MM.1S (cell line): ENCODE measurements around the gene SPCS3.
"Not testable (repeated sequence)": the region's sequence is repeated elsewhere in the genome, so short reads cannot be mapped to it uniquely, and the experiment has no call there.

Experiments
- DNase-seq: peaks from one replicate; pipeline ENCODE4 v3.0.0-alpha.2; 2015
- H2AFZ ChIP-seq: fragments of 300-600 bp; sonication (generic); 2 replicates; pipeline ENCODE4 v1.6.0; 2016; ENCODE audit warnings: antibody characterized with exemption, low read length
- H3F3A ChIP-seq: fragments of 300-600 bp; sonication (generic); 2 replicates; pipeline ENCODE4 v1.6.1; 2016; ENCODE audit warnings: mild to moderate bottlenecking, antibody characterized with exemption, low read length, moderate library complexity, mixed read lengths; ENCODE audit not compliant: insufficient read depth
- H3K27ac ChIP-seq: fragments of 300-600 bp; sonication (generic); 2 replicates; pipeline ENCODE4 v1.5.1; 2016; ENCODE audit warnings: mild to moderate bottlenecking, low read length
- H3K27me3 ChIP-seq: fragments of 300-600 bp; sonication (generic); replicated peaks from 2 replicates; pipeline ENCODE4 v1.6.0; 2016; ENCODE audit warnings: low read length; ENCODE audit not compliant: insufficient read depth
- H3K36me3 ChIP-seq: fragments of 300-600 bp; sonication (generic); replicated peaks from 2 replicates; pipeline ENCODE4 v1.6.1; 2016; ENCODE audit warnings: mild to moderate bottlenecking, low read length, mixed read lengths; ENCODE audit not compliant: insufficient read depth
- H3K4me1 ChIP-seq: fragments of 300-600 bp; sonication (generic); 2 replicates; pipeline ENCODE4 v1.6.1; 2016; ENCODE audit warnings: low read length, mixed read lengths
- H3K4me2 ChIP-seq: fragments of 300-600 bp; sonication (generic); 2 replicates; pipeline ENCODE4 v1.6.0; 2016; ENCODE audit warnings: low read depth, low read length
- H3K4me3 ChIP-seq: fragments of 300-600 bp; sonication (generic); 2 replicates; pipeline ENCODE4 v1.5.1; 2016; ENCODE audit warnings: low read length, mixed read lengths
- H3K79me2 ChIP-seq: fragments of 300-600 bp; sonication (generic); 2 replicates; pipeline ENCODE4 v1.6.1; 2016; ENCODE audit warnings: mixed run types, low read length, mixed read lengths
- H3K9ac ChIP-seq: fragments of 300-600 bp; sonication (generic); 2 replicates; pipeline ENCODE4 v1.6.1; 2016; ENCODE audit warnings: low read length, mixed read lengths
- H3K9me2 ChIP-seq: fragments of 300-600 bp; sonication (generic); replicated peaks from 2 replicates; pipeline ENCODE4 v1.6.1; 2016; ENCODE audit warnings: mild to moderate bottlenecking, low read length, mixed read lengths; ENCODE audit not compliant: insufficient read depth
- H3K9me3 ChIP-seq: fragments of 300-600 bp; sonication (generic); replicated peaks from 2 replicates; pipeline ENCODE4 v1.6.1; 2016; ENCODE audit warnings: mild to moderate bottlenecking, low read length, mixed read lengths; ENCODE audit not compliant: insufficient read depth
- H4K20me1 ChIP-seq: fragments of 300-600 bp; sonication (generic); 2 replicates; pipeline ENCODE4 v1.6.1; 2016; ENCODE audit warnings: mild to moderate bottlenecking, low read length, moderate library complexity, mixed read lengths; ENCODE audit not compliant: insufficient read depth
- EZH2 ChIP-seq: fragments of 300-600 bp; sonication (generic); optimal IDR thresholded peaks from 2 replicates; pipeline ENCODE3; 2017; ENCODE audit warnings: low read depth, mild to moderate bottlenecking, antibody characterized with exemption, low read length, mixed read lengths
- EZH2phosphoT487 ChIP-seq: fragments of 300-600 bp; sonication (generic); IDR thresholded peaks from 2 replicates; pipeline ENCODE4 v1.6.1; 2018; ENCODE audit warnings: antibody characterized with exemption, low read length
- TF ChIP-seq, protein P1 (sequence below): fragments of 300-600 bp; sonication (generic); IDR thresholded peaks from 2 replicates; pipeline ENCODE4 v1.5.1; 2016; ENCODE audit warnings: antibody characterized with exemption, low read length, mixed read lengths

Gene SPCS3

DNA sequence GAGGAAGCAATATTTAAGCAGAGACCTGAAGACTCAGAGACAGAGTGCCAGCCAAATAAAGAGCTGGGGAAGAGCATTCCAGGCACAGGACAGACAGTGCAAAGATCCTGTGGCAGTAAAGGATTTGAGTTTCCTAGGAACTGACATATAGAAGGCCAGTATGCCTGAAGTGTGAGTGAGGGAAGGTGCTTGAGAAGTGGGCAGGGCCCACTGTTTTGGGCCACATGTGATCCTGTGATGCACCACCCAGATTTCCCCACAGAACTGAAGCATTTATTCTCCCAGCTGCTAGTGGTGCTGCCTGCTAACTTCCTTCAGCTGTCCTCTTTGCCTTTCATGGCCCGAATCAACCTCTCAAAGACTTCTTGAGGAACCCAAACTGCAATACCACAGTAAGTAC lies 26.8 kb upstream of the SPCS3 start:
- TF ChIP-seq EZH2phosphoT487: no peak
- TF ChIP-seq, protein P1, sequence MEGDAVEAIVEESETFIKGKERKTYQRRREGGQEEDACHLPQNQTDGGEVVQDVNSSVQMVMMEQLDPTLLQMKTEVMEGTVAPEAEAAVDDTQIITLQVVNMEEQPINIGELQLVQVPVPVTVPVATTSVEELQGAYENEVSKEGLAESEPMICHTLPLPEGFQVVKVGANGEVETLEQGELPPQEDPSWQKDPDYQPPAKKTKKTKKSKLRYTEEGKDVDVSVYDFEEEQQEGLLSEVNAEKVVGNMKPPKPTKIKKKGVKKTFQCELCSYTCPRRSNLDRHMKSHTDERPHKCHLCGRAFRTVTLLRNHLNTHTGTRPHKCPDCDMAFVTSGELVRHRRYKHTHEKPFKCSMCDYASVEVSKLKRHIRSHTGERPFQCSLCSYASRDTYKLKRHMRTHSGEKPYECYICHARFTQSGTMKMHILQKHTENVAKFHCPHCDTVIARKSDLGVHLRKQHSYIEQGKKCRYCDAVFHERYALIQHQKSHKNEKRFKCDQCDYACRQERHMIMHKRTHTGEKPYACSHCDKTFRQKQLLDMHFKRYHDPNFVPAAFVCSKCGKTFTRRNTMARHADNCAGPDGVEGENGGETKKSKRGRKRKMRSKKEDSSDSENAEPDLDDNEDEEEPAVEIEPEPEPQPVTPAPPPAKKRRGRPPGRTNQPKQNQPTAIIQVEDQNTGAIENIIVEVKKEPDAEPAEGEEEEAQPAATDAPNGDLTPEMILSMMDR: no peak
- TF ChIP-seq EZH2: no peak
- Histone ChIP-seq H3K79me2 (no peaks in the 10 kb centered on the region), H3K36me3 (no peaks in the 10 kb centered on the region), H3K9me3 (no peaks in the 10 kb centered on the region), H3K27ac (no peak overlapping the region), H3K9ac (no peak overlapping the region), H3F3A (no peaks in the 10 kb centered on the region), H3K4me2 (no peak overlapping the region), H3K9me2 (no peaks in the 10 kb centered on the region), H3K4me3 (no peak overlapping the region), H3K4me1 (no peaks in the 10 kb centered on the region), H3K27me3 (no peaks in the 10 kb centered on the region), H4K20me1 (no peaks in the 10 kb centered on the region), H2AFZ (no peak overlapping the region)
- DNase-seq: no peak

DNA sequence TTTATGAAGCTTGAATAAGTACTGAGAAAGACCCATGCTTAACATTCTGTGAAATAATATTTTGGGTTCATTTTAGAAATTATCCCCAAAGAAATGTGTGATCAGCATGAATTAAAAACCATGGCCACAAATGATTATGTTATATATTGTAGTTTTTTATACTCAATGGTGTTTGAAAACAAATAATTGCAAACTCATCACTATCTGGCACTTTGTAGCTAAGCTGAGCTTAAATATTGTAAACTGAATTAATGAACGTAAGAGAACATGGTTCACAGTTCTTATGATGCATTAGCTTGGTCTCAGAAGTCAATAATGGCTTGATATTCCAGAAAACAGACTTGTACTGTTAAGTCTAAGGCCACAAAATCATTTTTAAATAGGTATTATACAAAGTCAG lies 26.1 kb upstream of the SPCS3 start:
- H3K27me3 ChIP-seq: no peaks in the 10 kb centered on the region
- no peaks in the 10 kb centered on the region for H3K36me3 ChIP-seq
- H4K20me1 ChIP-seq: no peaks in the 10 kb centered on the region
- no peaks in the 10 kb centered on the region for H3F3A ChIP-seq
- H3K4me1 ChIP-seq: no peaks in the 10 kb centered on the region
- no peak overlapping the region for H3K4me3 ChIP-seq
- H3K9me2 ChIP-seq: no peaks in the 10 kb centered on the region
- no peak overlapping the region for H3K4me2 ChIP-seq
- TF ChIP-seq, protein P1: no peak
- no peak for TF ChIP-seq EZH2phosphoT487
- no peak for TF ChIP-seq EZH2
- H3K27ac ChIP-seq: no peak overlapping the region
- no peaks in the 10 kb centered on the region for H3K9me3 ChIP-seq
- H3K9ac ChIP-seq: no peak overlapping the region
- DNase-seq: no peak
- no peaks in the 10 kb centered on the region for H3K79me2 ChIP-seq
- no peak overlapping the region for H2AFZ ChIP-seq

DNA sequence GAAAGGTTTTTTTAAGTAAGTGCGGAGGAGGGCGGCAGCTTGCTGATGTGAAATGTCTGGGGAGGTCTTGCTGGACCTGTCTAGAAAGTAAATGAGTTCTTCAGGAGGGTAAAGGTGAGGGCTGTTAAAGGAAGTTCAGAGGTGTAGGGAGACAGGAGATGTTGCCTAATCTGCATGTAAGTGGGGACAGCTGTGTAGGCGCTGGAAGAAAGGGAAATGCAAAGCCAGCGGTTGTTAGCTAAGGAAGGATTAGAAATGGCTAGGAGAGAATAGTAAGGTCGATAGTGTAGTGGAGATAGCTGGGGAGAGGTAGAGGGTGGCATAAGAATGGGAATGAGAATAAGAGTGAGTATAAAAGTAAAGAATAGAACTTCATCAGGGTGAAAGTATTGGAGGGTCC lies 23.9 kb upstream of the SPCS3 start:
- H3K9ac ChIP-seq, H3K4me3 ChIP-seq, H3K9me2 ChIP-seq, H3F3A ChIP-seq, H3K27me3 ChIP-seq, H3K79me2 ChIP-seq, DNase-seq, H3K4me2 ChIP-seq, H3K36me3 ChIP-seq, H3K9me3 ChIP-seq, H3K27ac ChIP-seq, H2AFZ ChIP-seq, H4K20me1 ChIP-seq, H3K4me1 ChIP-seq: not testable (repeated sequence)

DNA sequence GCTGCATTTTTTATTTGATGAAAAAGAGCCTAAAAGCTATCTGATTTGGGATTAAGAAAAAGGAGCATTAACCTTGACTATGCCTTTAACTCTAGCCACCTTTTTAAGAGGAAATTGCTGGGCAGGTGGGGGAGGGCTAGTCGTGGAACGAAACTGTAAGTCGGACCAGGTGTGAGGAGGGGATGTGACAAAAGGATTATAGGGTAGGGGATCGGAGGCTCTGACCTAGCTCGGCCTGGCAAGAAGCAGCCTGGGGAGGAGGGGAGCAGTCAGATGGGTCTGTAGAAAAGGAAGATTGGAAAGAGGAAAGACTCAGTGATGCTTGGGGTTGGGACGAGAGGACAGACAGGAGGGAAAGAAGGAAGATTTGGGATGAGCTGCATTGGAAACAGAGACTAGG lies 21.1 kb upstream of the SPCS3 start:
- H4K20me1 ChIP-seq: no peaks in the 10 kb centered on the region
- H3K36me3 ChIP-seq: no peaks in the 10 kb centered on the region
- H3F3A ChIP-seq: no peaks in the 10 kb centered on the region
- no peaks in the 10 kb centered on the region for H3K4me1 ChIP-seq
- DNase-seq: peak; percentile 42
- TF ChIP-seq EZH2: no peak
- TF ChIP-seq EZH2phosphoT487: no peak
- TF ChIP-seq, protein P1: no peak
- H3K9me2 ChIP-seq: no peaks in the 10 kb centered on the region
- H3K4me3 ChIP-seq: no peak overlapping the region
- 0 out of 2 replicates have a peak overlapping the region, but pooled peaks have one; percentile 34 for H2AFZ ChIP-seq
- H3K27me3 ChIP-seq: no peaks in the 10 kb centered on the region
- peak overlapping the region; percentile 16; the same call in 1 of the 2 replicates for H3K4me2 ChIP-seq
- no peak overlapping the region for H3K9ac ChIP-seq
- no peaks in the 10 kb centered on the region for H3K9me3 ChIP-seq
- no peaks in the 10 kb centered on the region for H3K79me2 ChIP-seq
- no peak overlapping the region for H3K27ac ChIP-seq
